ENCODE data around the gene MLXIP. TPM values are rescaled to one million over a fixed set of nuclear protein-coding genes. Genes with fewer than 3 reads are reported as not detected.

The MLXIP gene
- total RNA-seq, 4 donors from 2014 or later, result 15.5 to 34.5 (median 19.8) TPM

GRCh38 chr12:122126342-122126635, 47.7 kb downstream of the MLXIP start:
- WGBS, 2 donors, result 85 to 88% methylated on average over 7 of the region's 7 CpGs
- intact Hi-C loops (cut with DNase I; ENCODE audit: low total_unique reads), result loop anchor here (10.0 kb wide), 1 partner anchor 191 kb away; no protein-coding TSS in a partner anchor
- no peak for TF ChIP-seq POLR2A (IDR thresholded peaks at IDR 0.05)
- TF ChIP-seq, protein P1, sequence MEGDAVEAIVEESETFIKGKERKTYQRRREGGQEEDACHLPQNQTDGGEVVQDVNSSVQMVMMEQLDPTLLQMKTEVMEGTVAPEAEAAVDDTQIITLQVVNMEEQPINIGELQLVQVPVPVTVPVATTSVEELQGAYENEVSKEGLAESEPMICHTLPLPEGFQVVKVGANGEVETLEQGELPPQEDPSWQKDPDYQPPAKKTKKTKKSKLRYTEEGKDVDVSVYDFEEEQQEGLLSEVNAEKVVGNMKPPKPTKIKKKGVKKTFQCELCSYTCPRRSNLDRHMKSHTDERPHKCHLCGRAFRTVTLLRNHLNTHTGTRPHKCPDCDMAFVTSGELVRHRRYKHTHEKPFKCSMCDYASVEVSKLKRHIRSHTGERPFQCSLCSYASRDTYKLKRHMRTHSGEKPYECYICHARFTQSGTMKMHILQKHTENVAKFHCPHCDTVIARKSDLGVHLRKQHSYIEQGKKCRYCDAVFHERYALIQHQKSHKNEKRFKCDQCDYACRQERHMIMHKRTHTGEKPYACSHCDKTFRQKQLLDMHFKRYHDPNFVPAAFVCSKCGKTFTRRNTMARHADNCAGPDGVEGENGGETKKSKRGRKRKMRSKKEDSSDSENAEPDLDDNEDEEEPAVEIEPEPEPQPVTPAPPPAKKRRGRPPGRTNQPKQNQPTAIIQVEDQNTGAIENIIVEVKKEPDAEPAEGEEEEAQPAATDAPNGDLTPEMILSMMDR (IDR thresholded peaks at IDR 0.05), result no peak
- H3K4me3 ChIP-seq (ENCODE audit: low read depth, poor library complexity, severe bottlenecking), result no peak overlapping the region
- DNase-seq (ENCODE audit: low spot score in 2 of 2), result no peak

DNA sequence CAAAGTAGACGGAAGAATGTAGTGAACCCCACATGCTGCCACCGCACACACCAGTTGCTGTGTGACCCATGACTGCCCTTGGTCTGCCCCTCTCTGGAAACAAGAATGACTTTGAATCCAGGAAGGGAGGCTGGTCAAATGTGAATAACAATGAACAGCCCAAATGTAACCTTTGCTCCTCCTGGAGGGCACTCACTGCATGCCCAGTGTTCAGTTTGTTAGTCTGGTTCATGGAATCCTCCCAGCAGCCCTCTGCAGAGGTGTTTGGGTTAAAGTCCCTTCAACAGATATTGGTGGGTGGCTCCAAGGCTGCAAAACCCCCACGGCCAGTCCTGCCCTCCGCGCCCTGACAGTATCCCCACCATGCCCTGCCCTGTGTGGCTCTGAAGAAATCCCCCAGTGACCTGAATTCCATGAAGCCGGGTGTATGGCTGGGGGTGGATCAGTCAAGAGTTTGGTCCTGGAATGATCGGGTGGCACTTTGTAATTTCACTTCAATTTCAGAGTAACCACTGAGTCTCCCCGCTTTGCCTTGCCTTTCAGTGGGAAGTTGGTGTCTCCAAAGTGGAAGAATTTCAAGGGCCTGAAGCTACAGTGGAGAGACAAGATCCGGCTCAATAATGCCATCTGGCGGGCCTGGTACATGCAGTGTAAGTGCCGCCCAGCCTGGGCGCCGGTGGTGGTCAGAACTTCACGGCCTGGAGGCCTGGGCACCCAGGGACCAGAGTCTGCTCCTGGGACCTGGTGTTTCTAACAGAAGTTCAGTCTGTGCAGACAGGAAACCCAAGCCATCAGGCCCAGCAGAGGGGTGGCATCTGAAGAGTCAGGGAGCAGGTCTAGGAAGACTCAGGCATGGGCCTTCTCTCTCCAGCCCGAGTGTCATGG, 48.4 kb downstream of the MLXIP start:
- TF ChIP-seq POLR2A (IDR thresholded peaks at IDR 0.05), result no peak
- TF ChIP-seq, protein P1 (IDR thresholded peaks at IDR 0.05), result no peak
- H3K4me3 ChIP-seq (ENCODE audit: low read depth, poor library complexity, severe bottlenecking), result no peak overlapping the region
- 89 to 90% methylated on average over 15 of the region's 15 CpGs for WGBS, 2 donors
- intact Hi-C loops (cut with DNase I; ENCODE audit: low total_unique reads), result loop anchor here (10.0 kb wide), 1 partner anchor 192 kb away; no protein-coding TSS in a partner anchor
- DNase-seq (ENCODE audit: low spot score in 2 of 2), result no peak

- intact Hi-C loops (cut with DNase I; ENCODE audit: low total_unique reads), result loop anchor here (10.0 kb wide), 1 partner anchor 193 kb away; no protein-coding TSS in a partner anchor
- DNase-seq (ENCODE audit: low spot score in 2 of 2), result no peak
- TF ChIP-seq, protein P1 (IDR thresholded peaks at IDR 0.05), result no peak
- no peak for TF ChIP-seq POLR2A (IDR thresholded peaks at IDR 0.05)
- H3K4me3 ChIP-seq (ENCODE audit: low read depth, poor library complexity, severe bottlenecking), result no peak overlapping the region
- WGBS, 2 donors, result 87 to 90% methylated on average over 13 of the region's 13 CpGs
These were observed 49.3 kb downstream of the MLXIP start for GRCh38 chr12:122127839-122128238.

- no peak overlapping the region for H3K4me3 ChIP-seq (ENCODE audit: low read depth, poor library complexity, severe bottlenecking)
- 86 to 87% methylated on average over 5 of the region's 5 CpGs for WGBS, 2 donors
- intact Hi-C loops (cut with DNase I; ENCODE audit: low total_unique reads), result loop anchor here (10.0 kb wide), 1 partner anchor 194 kb away; no protein-coding TSS in a partner anchor
- TF ChIP-seq POLR2A (IDR thresholded peaks at IDR 0.05), result no peak
- TF ChIP-seq, protein P1 (IDR thresholded peaks at IDR 0.05), result no peak
- no peak for DNase-seq (ENCODE audit: low spot score in 2 of 2)
These were observed 49.9 kb downstream of the MLXIP start for GRCh38 chr12:122128481-122128880.

DNA sequence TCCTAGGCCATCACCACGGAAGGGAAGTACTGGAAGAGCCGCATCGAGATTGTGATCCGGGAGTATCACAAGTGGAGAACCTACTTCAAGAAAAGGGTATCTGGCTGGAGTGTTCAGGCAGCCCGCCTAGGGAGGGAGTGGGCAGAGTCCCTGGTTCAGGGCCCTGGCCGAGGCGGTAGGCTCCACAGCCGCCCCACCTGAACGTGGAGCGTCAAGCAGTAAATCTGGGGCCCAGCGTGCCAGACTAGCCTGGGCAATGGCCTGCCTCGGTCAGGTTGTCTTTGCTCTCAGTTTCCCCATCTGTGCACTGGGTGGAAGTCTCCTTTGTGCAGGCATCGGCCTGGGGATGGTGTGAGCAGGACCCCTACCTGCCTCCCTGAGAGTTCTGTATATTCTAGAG, 50.6 kb downstream of the MLXIP start:
- TF ChIP-seq, protein P1 (IDR thresholded peaks at IDR 0.05), result no peak
- TF ChIP-seq POLR2A (IDR thresholded peaks at IDR 0.05), result no peak
- intact Hi-C loops (cut with DNase I; ENCODE audit: low total_unique reads), result loop anchor here (10.0 kb wide), 1 partner anchor 194 kb away; no protein-coding TSS in a partner anchor
- H3K4me3 ChIP-seq (ENCODE audit: low read depth, poor library complexity, severe bottlenecking), result no peak overlapping the region
- 91 to 95% methylated on average over 12 to 13 of the region's 13 CpGs for WGBS, 2 donors
- no peak for DNase-seq (ENCODE audit: low spot score in 2 of 2)
